Activated naive CD8-positive, alpha-beta T cell treated with anti-CD3 and anti-CD28 coated beads, Interleukin-2, amount 50 U/mL, for 16 hours (primary cell): Measurements from ENCODE around the gene AP2A1.

Source experiments
- DNase-seq: peaks from one replicate; pipeline ENCODE4 v3.0.0-alpha.2; 2020; ENCODE audit warnings: low read depth, low spot score

The AP2A1 gene

DNA sequence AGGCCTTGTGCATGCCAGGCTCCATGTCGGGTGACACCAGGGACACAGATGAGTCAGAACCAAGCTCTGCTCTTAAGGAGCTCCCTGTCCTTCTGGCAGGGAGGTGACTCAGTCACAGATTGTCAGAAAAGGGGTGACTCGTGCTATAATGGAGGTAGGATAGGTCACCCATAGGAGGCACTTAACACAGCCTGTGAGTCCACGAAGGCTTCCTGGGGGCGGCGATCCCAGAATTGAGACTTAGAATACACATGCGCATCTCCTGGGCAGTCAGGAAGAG is 26.7 kb downstream of the AP2A1 start:
- DNase-seq, result no peak

- DNase-seq, result no peak
Observed at GRCh38 chr19:49795615-49796014, 28.8 kb downstream of the AP2A1 start.

DNA sequence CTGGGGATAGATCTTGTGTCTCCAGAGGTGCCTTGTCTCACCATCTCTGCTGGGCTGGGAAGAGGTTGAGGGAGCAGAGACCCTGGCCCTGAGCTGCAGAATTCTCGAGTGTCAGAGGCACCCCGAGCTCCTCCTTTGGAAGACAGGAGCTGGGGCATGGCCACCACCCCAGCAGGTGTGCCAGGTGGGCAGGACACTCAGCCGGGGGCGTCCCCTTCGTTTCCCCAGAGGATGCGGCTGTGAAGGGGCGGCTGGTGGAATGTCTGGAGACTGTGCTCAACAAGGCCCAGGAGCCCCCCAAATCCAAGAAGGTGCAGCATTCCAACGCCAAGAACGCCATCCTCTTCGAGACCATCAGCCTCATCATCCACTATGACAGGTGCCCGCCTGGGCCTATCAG is 31.8 kb downstream of the AP2A1 start:
- DNase-seq, result no peak

DNA sequence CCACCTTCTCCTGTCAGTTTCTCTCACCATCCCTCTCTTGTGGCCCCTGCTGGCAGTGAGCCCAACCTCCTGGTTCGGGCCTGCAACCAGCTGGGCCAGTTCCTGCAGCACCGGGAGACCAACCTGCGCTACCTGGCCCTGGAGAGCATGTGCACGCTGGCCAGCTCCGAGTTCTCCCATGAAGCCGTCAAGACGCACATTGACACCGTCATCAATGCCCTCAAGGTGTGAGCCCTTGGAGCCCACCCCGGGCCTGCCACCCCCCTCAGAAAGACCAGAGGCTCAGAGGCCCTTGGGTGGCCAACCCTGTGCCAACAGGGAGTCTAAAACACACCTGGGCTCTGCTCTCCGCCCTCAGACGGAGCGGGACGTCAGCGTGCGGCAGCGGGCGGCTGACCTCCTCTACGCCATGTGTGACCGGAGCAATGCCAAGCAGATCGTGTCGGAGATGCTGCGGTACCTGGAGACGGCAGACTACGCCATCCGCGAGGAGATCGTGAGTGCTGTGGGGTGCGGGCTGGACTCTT is 32.5 kb downstream of the AP2A1 start:
- DNase-seq, result no peak

DNA sequence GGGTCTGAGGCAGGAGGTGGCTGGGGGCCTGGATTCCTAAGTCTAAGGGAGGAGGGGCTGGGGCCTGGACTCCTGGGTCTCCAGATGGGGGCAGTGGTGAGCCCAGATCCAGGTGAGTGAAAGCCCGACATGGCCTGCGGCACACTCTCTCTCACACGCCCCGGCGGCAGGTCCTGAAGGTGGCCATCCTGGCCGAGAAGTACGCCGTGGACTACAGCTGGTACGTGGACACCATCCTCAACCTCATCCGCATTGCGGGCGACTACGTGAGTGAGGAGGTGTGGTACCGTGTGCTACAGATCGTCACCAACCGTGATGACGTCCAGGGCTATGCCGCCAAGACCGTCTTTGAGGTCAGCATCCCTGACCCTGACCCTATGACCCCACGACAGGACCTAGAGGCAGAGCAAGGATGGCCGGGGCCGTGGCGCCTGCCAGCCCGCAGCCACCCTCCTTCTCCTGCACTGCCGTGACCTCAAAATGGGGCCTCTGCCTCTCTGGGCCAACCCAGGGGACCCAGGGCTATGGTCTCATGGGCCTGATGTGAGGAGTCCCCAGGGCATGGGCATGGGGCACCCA is 33.1 kb downstream of the AP2A1 start:
- DNase-seq, result no peak

DNA sequence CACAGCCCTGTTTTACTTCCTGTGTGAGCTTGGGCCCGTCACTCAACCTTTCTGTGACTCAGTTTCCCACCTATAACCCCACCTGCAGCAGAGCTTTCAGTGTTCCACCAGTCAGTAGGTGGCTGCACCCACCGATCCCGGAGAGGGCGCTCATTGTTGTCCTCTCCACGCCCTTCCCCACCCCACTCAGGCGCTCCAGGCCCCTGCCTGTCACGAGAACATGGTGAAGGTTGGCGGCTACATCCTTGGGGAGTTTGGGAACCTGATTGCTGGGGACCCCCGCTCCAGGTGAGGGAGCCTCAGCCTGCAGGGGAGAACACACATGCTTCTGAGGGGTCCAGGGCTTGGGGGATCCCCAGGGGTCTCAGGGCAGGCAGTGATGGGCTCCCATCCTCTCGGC is 34.0 kb downstream of the AP2A1 start:
- no peak for DNase-seq

DNA sequence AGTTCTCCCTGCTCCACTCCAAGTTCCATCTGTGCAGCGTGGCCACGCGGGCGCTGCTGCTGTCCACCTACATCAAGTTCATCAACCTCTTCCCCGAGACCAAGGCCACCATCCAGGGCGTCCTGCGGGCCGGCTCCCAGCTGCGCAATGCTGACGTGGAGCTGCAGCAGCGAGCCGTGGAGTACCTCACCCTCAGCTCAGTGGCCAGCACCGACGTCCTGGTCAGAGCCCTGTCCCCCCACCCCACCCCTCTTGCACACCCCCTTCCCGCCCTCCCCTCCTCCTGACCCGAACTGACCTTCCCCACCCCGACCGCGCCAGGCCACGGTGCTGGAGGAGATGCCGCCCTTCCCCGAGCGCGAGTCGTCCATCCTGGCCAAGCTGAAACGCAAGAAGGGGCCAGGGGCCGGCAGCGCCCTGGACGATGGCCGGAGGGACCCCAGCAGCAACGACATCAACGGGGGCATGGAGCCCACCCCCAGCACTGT is 34.6 kb downstream of the AP2A1 start:
- no peak for DNase-seq

GRCh38 chr19:49801966-49802661 is 35.3 kb downstream of the AP2A1 start:
- no peak for DNase-seq

- DNase-seq, result no peak
Observed at GRCh38 chr19:49802836-49803528, 36.2 kb downstream of the AP2A1 start.

GRCh38 chr19:49803529-49803856 is 36.7 kb downstream of the AP2A1 start:
- DNase-seq, result no peak

DNA sequence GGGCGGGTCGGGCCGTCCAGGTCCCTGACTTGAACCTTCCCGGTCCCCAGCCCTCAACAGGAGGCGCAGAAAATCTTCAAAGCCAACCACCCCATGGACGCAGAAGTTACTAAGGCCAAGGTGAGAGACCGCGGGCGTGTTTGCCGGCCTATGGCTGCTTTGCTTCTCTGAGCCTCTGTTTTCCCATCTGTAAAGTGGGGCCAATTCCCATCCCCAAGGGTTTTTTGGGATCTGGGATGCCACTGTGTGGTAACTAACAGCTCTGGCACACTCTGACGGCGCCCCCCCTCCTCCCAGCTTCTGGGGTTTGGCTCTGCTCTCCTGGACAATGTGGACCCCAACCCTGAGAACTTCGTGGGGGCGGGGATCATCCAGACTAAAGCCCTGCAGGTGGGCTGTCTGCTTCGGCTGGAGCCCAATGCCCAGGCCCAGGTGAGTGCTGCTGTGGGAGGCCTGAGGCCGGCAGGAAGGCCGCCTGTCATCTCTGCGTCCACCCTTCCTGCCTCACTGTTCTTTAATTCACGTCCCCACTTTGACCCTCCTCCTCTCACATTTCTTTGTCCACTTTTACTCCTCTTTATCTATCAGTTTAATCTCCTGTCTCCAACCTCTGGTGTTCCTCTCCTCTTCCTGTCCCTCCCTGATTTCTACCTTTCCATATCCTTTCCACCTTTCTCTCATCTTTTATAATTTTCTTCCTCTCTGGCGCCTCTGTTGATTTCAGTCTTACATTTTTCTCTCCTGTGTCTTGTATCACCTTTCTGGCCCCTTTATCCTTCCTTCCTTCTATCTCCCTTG is 39.2 kb downstream of the AP2A1 start:
- no peak for DNase-seq

GRCh38 chr19:49806620-49806959 is 39.8 kb downstream of the AP2A1 start:
- no peak for DNase-seq

DNA sequence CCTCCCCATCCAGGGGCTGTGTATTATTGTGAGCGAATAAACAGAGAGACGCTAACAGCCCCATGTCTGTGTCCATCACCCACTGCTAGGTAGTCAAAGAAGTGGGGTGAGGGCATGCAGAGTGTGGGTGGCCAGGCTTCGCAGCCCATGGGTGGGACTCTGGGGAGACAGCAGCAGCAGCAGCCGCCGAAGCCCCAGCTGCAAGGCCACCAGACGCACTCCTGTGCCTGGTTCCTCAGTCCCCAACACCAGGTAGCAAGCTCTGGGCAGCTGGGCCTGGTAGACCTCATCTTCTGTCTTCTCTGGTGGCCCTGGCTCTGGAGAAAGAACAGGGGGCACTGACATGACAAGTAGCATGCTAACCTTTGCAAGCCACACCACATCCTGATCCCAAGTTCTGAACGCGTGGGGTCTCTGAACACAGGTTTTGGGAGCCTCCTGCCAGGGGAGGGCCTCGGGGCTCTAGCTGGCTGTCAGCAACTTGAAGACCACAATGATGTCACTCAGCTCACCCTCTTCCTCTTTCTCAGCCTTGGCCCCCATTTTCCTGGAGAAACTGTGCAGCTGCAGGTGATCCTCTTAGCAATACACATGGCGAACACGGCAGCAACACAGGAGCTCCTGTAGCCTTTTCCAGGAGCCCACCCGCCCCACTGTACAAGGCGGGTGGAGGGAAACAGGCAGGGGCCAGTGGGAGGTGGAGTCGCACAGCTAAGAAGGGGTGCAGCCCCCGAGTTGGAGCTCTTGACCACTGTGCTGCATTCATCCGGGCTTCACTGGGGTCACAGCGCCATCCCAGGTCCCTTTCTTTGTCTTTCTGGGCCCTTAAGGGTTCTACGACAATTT is 40.5 kb downstream of the AP2A1 start:
- no peak for DNase-seq

GRCh38 chr19:49807904-49808675 is 41.3 kb downstream of the AP2A1 start:
- DNase-seq, result no peak

- DNase-seq, result peak; percentile 68
Observed at GRCh38 chr19:49808711-49809159, 41.9 kb downstream of the AP2A1 start.

- DNase-seq, result no peak
Observed at GRCh38 chr19:49809160-49809940, 42.5 kb downstream of the AP2A1 start.

- no peak for DNase-seq
Observed at GRCh38 chr19:49809941-49810389, 43.2 kb downstream of the AP2A1 start.

GRCh38 chr19:49811328-49811727 is 44.5 kb downstream of the AP2A1 start:
- DNase-seq, result no peak

DNA sequence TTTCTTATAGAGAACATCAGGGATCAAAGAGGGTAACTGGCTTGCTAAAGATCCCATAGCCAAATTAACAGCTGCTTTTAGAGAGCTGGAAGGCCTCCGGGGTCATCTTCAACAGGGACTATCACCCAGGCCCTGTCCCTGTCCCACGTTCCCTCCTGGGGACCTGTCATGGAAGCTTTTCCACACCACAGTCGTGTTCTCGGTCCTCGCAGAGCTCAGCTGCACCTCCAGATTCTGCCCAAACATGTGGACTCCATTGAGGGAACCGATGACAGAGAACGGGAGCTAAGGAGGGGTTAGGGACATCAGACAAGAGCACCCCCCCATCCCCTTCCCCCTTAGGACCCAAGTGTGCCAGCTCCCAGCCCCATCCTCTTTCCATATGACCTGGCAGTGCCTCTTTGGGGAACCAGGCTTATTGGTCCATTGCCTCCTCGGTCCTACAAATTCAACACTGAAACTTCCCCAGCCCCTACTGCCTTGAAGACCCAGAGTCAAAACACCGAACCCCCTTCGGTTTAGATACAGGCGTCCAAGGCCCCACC is 45.7 kb downstream of the AP2A1 start:
- no peak for DNase-seq
